Stimulated activated CD8-positive, alpha-beta memory T cell treated with anti-CD3 and anti-CD28 coated beads, Interleukin-7, amount 100 ng/mL, for 4 hours (primary cell): ENCODE data around the gene EMILIN1.

Source experiments
- DNase-seq, 2 donors: peaks; one replicate each; pipeline ENCODE4 v3.0.0-alpha.2; 2020; ENCODE audit warnings: low read depth in 2 of 2

EMILIN1 gene

DNA sequence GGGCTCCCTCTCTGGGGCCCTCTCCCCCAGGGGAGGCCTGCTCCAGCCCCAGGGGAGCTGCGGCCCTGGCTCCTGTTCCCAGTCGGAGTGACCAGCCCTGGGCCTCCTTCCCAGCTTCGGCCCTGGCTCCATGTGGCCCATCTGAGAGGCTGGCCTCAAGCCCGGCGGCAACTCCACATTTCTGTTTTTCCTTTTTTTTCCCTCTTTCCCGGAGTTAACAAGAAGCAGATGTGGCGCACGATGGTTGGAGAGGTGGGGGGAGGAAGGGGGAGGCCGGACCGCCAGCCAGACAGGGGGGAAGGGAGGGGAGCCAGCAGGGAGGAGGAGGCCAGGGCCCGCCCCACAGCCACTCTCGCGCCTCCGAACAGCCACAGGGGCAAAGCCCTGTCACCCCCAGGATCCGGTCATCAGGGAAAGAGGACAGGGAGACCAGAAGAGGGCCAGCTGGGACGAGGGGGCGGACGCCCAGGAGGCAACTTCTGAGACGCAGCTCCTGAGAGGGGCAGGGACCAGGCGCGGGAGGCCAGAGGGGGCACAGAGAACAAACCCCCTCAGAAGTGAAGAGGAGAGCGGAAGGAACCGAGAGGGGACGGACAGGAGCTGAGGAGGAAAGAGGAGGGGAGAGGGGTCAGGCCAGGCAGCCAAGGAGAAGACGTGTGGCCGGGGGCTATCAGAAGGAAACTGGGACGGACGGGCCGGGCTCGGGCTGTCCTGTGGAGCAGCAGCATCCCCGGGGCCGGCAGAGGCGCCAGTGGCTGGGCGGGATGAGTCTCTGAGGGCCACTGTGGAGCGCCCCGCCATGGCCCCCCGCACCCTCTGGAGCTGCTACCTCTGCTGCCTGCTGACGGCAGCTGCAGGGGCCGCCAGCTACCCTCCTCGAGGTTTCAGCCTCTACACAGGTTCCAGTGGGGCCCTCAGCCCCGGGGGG, at the start of gene EMILIN1:
TSS of gene EMILIN1 (plus strand) at position 349 of the 928 bp plus-strand sequence. CDS start at position 800, 451 bp downstream.
- DNase-seq: no peak

GRCh38 chr2:27029051-27029450, 49.4 kb upstream of the EMILIN1 start:
- DNase-seq: no peak

- peak; percentile 48 to 75 for DNase-seq
These were observed 45.7 kb upstream of the EMILIN1 start, which contains the start of gene TMEM214 for GRCh38 chr2:27032495-27033252. Gene TMEM214 (plus strand): TSS chr2:27032965. CDS start chr2:27033016, 51 bp downstream.

DNA sequence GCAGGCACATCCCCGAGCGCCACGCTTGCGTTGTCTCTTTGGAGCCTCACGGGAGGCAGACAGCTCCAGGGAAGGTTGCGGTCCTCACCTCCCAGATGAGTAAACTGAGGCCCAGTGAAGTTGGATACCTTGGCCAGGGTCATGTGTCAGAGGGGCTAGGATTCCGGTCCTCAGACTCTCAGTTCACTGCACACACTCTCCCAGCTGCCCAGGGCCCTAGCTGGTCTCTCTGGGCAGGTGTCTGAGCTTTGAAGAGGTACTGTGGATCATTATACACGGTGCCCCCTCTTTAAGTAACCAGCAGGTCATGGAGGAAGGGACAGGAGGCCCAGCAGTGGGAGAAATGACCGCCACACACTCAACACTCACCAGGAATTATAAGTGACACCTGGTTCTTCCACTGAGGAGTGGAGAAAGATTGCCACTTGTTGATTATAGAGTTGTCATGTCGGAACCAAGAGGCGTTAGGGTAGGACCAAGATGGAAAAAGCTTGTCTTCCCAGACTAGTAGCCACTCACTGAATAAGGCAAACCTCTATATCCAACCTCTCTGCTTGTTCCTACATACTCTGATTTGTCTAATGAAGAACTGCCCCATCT, 45.1 kb upstream of the EMILIN1 start:
- DNase-seq: no peak

GRCh38 chr2:27038012-27038411, 40.4 kb upstream of the EMILIN1 start:
- no peak for DNase-seq

DNA sequence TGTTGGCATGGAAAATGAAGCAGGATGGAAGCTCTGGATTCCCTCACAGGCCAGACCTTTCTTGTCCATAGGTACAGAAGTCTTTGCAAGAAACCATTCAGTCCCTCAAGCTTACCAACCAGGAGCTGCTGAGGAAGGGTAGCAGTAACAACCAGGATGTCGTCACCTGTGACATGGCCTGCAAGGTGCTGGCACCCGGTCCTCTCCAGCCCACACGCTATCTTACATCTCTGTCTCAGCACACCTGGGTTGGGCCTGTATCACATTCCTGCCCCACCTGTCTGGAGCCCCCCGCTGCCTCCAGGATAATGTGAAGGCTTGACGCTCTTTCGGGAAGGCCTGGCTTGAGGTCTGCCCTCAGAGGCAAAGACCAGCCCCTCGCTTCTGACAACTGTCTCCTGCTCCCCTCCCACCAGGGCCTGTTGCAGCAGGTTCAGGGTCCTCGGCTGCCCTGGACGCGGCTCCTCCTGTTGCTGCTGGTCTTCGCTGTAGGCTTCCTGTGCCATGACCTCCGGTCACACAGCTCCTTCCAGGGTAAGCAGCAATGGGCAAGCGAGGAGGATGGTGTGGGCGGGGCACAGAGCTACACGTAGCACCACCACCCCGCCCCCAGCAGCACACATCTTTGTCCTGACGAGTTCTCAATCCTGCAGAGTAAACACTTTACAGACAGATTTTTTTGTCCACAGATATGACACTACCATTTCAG, 39.6 kb upstream of the EMILIN1 start:
- DNase-seq: no peak

DNA sequence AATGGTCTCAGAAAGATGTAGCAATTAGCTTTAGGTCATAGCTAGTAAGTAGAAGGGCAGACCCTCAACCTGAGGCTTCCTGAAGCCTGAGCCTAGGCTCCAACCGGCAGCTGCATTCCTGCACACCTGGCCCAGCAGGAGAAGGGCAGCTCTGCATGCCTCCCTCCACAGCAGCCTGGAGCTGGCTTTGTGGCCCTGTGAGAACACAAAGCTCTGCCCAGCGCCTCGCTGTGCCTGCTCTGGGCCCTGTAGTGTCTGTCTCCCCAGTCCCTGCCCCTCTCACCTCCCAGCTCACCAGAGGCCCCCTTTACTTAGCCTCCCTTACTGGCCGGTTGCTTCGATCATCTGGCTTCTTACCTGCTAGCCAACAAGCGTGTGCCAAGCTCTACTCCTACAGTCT, 39.0 kb upstream of the EMILIN1 start:
- DNase-seq: no peak

- no peak for DNase-seq
These were observed 38.5 kb upstream of the EMILIN1 start for GRCh38 chr2:27039871-27040270.

- no peak for DNase-seq
These were observed 38.1 kb upstream of the EMILIN1 start for GRCh38 chr2:27040282-27040681.

DNA sequence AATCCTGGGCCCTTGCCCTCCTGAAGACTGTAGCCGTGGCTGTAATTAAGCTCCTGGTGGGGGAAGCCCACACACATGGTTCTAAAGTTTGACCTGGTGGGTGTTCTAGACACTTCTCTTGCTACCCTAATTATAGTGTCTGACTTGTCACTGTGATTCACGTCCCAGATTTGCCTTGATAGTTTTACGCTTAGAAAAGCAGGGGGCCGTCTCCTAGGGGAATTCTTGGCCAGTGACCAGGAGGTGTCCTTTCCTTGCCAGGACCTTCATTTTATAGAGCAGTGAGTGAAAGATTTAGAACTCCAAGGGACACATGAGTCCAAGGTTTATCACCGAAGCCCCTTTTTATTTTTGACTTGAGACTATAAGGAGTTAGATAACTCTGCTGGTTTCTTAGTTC, 36.7 kb upstream of the EMILIN1 start:
- no peak for DNase-seq

- no peak for DNase-seq
These were observed 36.2 kb upstream of the EMILIN1 start for GRCh38 chr2:27042159-27042661.

- DNase-seq: no peak
These were observed 35.3 kb upstream of the EMILIN1 start for GRCh38 chr2:27042985-27043634.

DNA sequence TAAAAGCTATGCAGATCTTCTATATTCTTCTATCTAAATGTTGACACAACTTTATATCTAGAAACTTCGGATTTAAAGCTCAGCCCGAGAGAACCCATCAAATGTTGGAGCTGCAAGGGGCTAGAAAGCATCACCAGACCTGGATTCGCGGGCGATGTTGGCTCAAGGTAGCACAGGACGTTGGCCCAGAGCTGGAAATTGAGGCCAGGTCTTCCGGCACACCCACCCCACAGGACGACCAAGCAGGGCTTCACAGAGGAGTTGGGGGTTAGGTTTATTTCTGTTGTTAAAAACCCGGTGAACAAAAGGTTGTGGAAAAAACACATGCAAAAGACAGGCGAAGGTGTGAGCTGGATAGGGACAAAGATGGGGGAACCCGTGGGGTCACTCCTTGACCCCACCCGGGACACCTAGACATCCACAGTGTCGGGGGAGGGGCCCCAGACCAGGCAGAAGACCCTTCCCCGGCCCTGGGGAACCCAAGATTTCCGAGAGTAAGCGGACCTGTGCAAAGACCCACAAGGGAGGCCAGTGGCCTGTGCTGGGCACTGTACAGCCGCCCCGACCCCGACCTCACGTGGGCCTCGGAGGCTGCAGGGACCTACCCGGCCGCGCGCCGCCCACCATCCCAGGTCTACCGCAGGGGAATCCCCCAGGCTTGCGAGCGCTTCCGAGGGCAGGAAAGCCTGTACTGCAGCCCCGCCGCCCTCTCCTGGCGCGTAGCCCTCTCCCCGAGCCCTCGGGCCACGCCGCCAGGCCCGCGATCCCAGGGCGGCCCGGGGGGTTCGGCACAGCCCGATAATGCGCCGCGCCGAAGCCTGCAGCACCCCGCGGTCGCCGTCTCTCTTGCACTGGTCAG, 28.8 kb upstream of the EMILIN1 start:
- DNase-seq: peak; percentile 34 to 72

DNA sequence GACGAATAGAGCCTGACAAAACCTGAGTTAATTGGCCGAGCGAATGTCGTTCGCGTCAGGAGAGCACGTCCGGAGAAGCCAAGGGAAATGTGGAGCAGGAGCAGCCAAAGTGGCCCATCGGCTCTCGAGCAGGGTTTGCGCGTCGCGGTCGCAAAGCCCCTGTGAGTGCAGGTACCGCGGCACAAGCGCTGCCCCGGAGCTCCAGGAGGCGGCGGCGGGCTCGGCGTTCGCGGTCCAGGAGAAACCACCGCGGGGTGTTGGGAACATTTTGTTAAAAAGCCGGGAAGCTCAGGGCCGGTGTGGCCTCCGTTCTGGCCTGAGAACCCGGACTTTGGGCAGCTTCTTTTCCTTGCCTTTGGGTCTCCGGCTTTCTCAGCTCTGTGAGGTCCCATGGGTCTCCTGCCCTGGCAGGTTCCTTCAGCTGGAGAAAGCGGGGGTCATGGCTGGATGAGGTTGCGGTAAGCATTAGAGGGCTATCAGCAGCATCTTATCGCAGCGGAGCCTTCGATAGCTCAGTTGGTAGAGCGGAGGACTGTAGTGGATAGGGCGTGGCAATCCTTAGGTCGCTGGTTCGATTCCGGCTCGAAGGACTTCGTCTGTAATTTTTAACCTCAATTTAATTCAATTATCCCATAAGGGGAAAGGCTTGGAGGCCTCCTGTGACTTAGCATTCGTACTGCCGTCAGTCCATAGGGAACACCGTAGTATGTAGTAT, 28.0 kb upstream of the EMILIN1 start:
- DNase-seq: peak; percentile 79 to 87

DNA sequence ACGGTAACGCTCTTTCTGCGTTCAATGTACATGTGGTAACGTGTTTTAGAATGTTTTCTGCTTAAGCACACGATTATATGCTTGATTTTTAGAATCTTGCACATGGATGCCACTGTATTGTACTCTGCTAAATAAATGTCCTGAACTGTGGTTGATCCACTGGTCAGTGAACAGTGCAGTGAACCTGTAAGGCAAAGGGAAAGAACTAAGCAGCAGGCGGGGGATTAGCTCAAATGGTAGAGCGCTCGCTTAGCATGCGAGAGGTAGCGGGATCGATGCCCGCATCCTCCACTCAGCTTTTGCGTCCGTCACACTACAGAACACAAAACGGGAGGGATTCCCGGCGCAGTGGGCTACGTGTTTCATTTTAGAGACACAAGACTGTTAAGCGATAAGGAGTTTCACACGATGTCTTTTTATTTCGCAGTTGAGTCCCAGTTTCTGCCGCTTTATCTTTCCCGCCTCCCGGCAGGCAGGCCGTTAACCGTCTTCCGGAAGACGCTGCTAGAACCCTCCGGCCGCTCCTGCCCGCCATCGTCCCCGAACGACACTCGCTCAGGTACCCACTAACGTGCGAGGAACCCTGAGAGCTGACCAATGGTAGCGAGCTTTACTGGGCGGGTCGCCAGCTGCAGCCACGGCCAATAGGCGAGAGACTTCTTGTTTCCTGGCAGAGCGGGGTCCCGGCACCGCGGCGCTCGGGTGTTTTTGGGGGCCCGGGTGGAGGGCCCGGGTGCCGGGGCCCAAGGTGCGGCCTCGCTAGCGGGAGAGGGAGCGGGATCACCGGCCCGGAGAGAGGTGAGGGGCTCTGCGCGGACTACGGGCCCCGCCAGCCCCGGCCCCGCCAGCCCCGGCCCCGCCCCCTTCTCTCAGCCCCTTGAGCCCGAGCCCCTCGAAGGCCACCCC, 27.2 kb upstream of the EMILIN1 start, which contains the start of gene AGBL5:
TSS of gene AGBL5 (plus strand) at position 673 of the 906 bp plus-strand sequence. CDS start 1,291 bp downstream, outside the sequence.
- DNase-seq: peak; percentile 91 to 93

DNA sequence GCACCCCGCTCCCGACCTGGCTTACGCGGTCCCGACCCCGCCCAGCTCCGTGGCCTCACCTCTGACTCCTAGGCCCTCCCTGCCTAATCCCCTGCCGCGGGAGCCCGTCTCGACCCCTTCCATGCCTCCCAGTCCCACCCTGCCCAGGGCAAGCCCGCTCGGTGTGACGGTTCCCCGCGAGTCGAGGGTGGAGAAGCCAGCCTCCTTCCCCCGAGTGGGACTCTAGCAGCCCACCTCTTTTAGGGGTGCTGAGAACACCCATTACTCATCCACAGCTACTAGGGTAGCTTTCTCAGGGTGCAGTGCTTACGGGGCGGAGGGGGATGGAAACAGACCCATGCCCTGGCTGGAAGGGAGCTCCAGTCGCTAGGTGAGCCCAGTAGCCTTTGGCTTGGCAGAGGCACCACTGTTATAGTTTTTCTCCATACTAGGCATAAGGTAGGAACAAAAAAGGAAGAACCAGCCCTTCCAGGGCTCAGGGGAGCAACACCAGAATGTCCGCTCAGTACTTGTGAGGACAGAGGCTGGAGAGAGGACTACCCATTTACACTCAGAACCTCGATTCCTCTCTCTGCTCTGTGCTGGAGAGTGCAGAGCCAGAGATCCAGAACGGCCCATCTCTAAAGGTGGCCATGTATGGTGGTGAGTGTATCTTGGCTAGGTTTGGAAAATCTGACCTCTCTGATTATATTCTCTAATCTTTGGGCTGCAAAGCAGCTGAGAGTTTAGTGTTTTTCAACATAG, 26.3 kb upstream of the EMILIN1 start:
- no peak for DNase-seq

- no peak for DNase-seq
These were observed 25.1 kb upstream of the EMILIN1 start for GRCh38 chr2:27053321-27053720.
